Cortex of kidney (tissue), 1 donor: Measurements from ENCODE around the gene TRPM3.

ENCODE experiments used
- DNase-seq: peaks from one replicate; lab custom pipeline; 2025; lab: John Stamatoyannopoulos, UW

TRPM3 gene

DNA sequence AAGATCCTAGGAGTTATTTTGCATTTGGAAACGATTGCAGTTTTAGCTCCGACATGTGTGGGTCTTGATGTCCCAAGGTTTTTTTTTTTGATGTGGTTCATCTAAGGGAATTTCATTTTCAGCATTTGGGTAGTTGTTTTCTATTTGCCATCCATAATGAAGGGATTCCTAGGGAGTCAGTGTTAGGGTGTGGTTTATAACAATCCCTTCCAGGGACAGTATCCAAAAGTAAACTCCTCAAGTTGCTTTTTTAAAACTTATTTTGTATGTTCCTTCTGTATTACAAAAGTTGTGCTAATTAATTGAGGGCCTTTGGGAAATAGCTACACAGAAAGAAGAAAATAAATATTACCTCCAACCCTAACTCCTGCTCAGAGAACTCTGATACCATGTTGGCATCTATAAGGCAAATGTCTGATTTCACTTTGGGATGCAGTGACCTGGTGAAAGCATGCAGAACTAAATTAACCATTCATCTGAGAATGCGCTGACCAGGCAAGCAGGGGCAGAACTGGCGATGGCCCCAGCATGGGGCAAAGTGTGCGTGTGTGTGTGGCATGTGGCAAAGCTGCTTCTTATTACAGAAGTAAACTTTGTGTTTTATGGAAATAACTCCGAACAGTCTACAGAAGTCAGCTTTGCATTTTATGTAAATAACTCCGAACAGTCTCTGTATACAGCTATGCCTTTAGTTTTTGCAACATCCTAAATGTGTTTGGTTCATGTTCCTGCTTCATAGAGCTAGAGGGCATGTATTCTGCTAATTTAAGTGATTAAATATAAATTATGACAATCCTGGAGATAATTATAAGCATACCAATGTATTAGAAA lies 237.2 kb downstream of the TRPM3 start:
- DNase-seq = no peak

DNA sequence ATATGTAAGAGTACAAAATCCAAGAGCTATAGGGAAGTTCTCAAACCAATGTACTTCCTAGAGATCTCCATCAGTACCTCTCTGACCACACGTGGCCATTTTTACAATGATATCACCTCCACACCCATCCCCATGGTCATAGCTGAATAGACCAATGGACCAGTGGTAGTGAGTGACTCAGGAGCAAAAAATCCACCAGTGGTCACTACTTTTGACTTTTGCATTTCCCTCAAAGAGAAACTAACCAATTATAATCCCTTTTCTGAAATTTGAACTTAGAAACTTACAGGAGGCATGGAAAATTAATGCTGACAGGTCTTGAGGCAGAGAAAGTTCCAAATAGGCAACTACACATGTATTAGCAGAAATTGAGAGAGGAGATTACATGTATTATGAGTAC lies 238.4 kb downstream of the TRPM3 start:
- no peak for DNase-seq

DNA sequence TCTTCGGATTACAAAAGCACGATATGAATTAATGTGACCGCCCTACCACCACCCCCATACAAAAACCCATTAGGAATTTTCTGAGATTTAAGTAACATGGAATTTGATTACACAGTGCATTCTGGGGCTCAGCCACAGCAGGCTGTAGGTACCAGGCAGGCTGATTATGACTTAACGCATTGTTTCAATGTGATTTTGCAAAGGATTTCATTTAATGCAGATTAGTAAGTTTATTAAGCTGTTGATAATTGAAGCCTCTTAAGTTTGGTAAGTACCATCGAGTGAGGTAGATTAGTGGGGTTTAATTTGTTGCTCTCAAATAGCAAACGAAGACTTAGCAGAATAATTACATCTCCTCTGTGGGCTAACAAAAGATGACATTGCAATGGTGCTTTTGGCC lies 240.1 kb downstream of the TRPM3 start:
- DNase-seq = no peak

DNA sequence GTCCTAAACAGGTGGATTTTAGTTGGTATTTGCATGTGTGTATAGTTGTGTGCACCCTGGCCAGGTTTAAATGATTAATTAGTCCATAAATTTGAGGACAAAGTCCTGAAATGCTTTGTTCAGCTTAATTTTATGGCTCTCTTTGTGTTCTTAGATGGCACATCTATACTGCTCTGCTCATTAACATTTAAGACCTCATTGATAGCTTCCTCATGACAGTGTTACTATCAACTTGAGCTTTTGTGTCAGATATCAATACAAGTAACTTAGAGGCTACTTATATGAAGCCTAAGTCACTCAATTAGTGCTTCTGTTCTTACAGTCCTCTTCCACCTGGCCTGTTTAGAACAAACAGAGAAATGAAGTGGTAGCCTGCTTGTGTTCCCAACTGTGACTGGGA lies 240.9 kb downstream of the TRPM3 start:
- no peak for DNase-seq

DNA sequence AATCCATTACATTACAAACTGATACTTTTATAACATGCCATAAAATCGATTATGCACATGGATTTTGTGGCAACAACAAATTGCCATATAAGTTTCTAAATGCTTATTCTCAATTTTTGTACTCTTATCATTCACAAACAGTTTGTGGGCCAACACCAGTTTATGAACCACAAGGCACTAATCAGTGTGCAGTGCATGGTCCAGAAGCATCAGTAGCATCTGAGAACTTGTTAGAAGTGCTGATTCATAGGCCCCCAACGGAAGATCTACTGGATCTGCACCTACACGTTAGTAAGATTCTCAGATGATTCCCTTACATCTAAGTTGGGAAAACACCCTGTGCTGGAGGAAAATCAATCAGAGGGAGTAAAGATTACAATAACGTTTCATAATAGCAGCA lies 242.8 kb downstream of the TRPM3 start:
- DNase-seq = no peak

DNA sequence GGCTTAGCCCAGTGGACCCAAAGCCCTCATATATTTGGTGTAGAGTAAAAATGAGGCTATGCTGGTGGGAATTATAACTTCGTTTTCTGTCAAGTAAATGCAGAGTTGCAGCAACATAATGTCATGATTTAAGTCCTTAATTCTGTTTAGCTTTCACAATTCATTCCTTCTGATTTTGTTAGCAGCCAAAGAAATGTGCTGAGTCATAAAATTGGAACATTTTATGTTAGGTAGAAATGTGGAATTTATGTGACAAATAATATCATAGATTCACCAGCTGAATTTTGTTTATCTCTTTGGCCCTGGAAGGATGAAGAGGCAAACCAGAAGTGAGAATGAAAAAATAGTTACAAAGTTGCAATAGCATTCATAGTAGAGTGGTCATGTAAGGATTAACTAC lies 247.0 kb downstream of the TRPM3 start:
- DNase-seq = no peak

DNA sequence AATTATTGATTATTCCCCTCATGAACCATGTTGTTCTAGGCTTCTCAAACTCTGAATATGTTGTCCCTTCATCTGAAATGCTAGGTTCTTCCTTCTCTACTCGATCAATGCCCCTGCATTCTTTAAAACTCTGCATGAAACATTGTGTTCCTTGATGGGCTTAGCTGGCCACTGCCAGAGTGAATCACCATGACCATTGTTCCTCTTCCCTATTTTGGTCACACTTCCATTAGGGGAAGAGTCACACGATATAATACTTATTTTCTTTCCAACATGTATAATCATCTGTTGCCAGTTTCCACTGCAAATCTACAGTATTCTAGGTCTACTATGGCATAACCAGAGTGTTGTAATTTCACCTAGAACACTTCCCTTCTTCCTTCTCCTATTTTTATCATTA lies 247.9 kb downstream of the TRPM3 start:
- no peak for DNase-seq

DNA sequence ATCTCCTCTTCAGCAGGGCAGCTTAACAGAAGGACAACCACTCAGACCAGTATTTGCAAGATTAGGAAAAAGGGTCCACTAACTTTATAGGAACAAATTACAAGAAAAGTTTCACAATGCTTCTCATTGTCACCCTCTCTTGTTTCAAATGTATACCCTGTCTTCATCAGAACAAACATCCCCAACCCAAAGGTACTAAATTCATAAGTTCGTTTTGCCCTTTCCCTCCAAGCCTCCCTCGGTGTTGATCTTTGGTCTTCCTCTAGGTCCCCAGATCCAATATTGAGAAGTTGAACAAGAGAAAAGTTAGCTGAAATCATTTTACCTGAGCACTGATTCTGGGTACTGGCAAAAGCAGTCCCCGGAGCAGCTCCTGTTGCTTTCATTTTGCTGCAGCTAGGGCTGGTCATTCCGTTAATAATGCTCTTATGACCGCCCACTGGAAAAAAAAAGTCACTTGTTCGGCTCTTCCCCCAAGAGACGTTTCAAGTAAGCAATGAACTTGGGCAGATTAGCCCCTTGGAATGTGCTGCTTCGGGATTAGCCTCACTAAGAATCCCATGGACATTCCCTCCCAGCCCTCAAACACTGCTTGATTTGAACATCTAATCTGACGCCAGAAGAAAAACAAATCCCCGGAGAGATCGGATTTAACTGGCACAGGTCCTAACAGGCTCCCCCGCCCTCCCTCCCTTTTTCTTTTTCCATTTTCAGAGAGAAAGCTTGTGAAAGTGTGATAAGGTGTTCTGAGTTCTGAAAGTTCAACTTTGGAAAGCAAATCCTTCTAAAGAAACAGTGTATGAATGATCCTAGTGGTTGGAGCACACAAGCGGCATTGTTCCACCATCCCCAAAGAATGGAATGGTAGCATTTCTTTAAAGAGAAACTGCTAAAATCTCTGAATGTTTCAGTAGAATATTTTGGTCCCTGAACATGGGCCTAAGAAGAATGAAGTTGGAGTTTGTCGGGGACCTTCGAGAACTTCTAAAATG lies 252.5 kb downstream of the TRPM3 start:
- DNase-seq = no peak

DNA sequence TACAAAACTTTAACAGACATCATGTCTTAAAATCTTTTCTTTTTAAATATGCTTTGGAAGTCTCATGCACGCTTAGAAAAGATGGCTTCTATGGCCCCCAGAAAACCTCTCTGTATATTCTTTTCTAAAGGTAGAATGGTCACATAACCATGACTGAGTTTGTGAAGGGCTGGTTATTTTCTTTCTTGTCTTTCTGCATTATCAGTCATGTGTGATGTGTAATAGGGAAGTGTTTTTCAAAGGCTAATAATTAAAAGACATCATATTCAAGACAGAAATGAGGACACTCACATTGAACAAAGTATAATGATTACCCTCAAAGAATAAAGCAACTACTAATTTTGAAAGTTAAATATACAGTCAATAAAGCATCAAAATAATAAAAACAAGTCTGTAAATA lies 253.4 kb downstream of the TRPM3 start:
- DNase-seq = no peak

DNA sequence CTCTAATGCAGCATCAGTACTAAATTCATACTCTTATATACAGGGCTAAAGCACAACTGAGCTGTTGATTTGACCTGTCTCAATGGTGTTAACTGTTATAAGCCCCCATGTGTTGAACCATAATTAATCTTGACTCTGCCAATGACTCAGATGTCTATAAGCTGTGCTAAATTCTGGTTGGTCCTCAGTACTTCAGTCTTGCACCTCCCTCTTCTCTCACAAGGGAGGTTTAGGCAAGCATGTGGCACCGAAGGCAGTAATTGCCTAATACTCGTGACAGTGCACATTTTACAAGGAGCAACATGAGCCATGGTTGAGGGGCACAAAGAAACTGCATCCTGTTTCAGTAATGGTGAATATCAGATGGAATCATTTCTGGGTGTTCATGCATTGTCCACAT lies 255.9 kb downstream of the TRPM3 start:
- no peak for DNase-seq

DNA sequence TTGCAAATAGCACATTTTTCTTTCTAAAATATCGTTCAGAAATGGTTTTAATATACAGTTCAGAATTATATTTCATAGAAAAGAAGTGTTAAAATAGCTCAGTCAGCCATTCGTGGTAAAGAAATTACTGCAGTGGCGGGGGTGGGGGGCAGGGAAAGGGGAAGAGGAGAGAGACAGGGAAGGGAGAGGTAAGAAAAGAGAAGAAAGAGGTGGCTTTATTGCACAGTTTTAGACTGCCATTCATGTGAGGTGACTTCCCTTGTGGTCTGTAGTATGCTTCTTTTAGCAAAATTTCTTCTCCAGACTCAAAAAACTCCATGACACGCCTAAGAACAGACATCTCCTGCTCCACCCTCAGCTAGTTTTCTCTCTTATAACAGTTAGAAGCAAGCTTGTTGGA lies 259.6 kb downstream of the TRPM3 start:
- DNase-seq = no peak

DNA sequence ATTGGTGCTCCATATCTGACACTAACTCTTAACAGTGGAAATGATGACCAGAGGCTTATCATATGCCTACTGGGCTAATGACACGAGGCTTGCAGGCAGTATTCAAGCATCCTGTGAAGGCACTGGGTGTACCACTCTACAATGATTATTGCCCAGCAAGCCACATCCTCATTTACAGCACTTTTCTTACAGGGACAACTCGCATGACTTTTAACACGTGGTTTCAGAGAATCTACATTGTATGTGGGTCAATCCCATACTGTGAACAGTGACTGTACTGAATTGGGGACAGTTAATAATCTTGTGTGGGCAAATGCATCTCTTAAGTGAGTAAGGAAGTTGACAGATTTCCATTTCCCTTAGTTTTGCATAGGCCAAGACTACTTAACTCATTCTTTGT lies 260.0 kb downstream of the TRPM3 start:
- no peak for DNase-seq

DNA sequence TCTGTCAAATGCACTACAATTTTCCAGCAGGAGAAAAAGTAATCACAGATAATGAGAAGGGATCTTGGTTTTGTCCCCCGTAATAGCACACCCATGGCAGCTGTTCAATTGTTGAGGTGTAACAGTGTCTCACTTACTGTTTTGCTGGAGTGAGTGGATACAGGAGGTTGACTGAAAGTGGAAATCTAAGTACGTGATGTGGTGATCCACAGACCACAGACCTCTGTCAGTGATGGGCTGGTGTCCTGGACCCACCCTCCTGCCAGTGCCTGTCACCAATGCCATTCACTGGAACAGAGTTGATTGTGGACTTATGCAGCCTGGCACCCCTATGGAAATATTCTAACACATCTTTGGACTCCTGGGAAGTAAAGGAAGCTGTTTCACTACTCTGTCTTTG lies 261.7 kb downstream of the TRPM3 start:
- no peak for DNase-seq

DNA sequence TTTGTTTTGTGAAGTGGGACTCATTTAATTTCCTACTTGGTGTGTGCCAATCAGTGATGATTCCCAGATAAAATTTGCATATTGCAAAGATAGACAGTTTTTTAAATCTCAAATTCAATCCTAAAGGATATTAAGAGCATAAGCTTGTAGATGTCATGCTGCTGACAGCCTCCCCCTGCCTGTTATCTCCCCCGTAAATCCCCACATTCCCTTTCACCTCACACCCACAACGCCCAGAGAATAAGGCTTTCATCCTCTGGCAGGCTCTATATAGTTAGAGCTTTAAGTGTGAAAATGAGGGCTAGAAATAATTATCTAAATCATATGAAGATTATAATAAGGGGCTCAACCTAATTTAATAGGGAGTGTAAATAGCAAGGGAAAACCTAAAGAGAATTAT lies 265.0 kb downstream of the TRPM3 start:
- DNase-seq = no peak

DNA sequence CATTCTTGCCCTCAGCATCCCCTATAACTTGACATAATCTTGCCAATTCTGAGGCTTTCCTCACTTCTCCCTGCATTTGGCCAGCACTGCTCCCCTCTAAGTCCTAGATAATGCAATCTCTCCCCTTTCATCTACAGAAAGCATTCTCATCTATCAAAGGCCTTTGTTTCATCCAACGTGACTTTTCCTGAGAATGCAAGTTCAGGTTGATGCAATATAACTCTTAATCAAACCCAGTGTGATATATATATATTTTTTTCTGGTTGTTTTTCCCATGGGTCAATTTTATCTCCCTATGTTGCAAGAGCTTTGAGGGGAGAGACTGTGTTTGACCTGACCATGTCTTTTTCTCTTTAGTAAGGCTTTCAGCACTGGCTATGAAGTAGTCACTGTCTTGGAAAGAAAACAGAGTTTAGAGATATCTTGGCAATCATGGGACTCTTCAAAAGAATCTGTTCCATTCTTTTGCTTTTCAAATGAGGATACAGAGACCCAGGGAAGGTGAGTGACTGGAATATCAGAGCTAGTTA lies 268.6 kb downstream of the TRPM3 start:
- DNase-seq = no peak

DNA sequence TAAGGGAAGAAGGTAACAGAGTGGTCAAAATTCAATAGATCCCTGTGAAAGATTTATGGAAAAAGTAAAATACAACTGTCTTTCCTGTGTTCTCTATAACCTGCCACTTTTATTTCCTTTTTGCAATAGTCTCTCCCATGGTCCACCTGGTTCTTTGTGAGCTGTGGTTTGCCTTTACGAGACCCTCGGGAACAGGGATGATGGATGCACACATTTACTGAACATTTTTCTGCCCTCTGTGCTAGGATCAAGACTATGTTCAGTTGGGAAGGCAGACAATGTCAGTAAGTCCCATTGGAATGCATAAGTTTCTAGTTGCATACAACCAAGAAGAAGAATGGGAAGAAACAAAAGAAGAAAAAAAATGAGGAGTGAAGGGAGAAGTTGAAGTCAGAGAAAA lies 281.2 kb downstream of the TRPM3 start:
- no peak for DNase-seq

DNA sequence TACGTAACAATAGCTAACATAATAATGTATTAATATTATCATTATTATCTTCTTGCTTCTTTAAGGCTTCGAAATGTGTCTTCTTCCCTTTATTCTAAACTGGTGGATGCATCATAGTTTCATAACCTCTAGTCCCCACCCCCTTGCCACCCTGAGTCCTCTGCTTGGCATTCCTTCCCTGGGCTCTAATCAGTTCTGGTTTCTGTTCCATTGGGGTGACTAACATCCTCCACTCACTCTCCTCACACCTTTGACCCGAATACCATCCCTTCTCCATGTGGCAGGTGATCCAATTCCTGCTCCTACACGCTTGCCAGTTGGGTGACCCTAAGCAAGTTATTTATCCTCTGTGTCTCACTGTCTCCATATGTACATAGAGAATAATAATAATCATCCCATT lies 286.1 kb downstream of the TRPM3 start:
- DNase-seq = no peak

DNA sequence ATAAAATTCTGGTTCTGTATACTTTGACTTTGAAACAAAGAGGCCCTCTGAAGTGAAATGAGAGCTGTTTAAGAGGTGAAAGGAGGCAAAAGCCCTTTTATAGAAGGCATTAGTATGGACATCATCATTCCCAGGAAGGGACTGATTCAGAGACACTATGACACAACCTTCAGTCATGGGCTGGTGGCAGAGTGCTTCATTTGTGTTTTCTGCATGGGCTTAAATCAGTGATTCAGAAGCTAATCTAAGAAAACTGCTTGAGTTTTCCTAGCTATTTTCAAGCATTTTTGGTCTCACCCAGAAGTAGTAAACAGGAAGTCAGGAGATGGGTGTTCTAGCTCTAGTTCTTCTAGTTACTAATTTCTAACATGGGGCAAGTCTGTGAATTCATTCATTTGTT lies 288.9 kb downstream of the TRPM3 start:
- DNase-seq = no peak

DNA sequence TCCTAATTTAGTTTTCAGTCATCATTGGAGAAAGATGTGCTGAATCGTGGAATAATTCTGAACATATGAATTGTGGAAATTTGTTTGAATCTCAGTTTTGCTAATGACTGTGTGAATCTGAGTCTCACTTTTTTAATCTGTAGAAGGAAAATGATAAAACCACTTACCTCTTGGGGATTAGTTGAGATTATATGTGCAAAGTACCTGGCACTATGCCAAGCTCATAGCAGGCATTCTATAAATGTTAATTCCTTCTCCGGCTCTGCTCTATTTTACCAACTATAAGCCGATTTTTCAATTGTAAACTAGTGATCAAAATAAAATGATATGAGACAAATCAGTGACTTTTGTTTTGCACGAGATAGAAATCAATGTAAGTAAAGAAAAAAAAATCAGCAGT lies 290.8 kb downstream of the TRPM3 start:
- no peak for DNase-seq

DNA sequence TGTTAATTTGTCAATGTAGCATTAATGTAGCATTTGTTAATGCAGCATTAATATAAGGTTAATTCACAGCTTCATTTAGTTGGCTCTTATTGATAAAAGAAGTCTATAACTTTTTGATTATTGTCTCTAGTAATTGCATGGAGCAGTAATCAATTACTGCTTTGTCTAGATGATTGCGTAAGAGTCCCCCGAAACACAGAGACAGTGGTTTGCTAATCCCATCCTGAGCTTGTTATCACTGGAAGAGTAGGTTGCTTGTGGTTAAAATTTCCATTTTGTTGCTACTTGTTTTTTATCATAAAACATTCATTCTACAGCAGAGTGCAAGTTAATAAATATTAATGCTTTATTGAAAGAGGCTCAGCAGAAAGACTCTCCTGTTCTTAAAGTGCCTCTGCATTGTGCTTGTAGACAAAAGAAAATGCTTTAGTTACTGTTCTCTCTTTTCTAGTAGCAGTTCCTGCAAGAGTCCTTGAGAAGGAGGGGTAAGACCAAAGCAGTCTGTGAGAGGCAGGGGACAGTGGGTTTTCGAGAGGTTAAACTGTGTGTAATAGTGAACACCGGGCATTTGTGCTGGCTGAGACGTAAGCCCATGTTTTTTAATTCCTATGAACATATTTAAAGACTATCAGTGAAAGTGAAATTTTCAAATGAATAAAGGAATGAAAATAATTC lies 291.7 kb downstream of the TRPM3 start:
- DNase-seq = no peak

DNA sequence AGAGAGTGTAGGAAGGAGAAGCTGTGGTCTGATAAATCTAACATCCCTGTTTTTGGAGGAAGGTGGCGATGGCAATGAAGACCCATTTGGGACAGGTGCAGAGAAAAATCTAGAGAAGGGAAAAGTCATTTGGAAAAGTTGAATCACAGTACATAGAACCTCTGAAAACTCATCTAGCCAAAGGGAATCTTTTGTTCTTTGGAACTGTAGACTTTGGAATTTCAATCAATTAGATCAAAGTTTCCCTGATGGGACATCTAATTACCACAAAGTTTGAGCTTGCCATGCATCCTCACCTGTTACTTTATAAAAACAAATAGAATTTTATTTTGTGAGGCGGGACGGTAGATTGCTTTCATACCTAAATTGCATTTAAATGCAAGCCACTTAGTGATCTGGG lies 294.9 kb downstream of the TRPM3 start:
- no peak for DNase-seq

DNA sequence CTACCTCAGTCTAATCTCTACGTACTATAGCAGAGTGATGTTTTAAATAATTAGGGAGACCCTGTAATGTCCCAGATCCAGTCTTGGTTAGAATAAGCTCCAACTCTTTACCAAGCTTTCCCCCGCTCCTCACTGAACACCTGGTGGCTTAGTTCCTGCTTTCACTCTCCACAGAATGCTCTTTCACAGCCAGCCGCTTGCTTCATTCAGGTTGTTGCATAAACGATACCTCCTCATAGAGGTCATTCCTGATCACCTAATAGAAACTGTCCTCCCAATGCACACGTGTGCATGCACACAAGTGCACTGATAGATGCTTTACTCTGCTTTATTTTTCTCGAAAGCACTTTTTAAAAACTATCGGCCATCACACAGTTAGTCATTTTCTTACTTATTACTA lies 298.1 kb downstream of the TRPM3 start:
- DNase-seq = no peak
